ENCODE results near the gene NOL6.

DNA sequence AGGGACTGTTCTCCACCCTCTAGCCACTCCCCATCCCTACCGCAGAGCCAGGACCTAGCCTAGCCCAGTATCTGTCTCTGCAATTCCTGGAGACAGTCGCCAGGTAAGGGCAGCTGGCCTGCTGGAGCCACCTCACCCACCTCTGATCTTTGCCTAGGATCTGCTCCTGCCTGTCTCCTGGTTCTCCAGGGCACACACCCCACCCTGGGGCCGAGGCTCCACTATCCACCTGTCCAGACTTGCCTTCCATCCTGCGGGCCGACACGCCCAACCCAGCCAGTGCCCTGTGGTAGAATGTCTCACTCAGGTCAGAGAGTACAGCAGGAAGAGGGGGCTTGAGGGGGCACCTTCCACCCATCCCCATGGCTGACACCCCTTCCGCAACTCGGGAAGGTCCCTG, 55.6 kb downstream of the NOL6 start:
- TF ChIP-seq CTCF (conservative IDR thresholded peaks at IDR 0.05; ENCODE audit: low read depth in 2 of 2) = no peak
- no peak for TF ChIP-seq ZNF331 (CRISPR knock-in tag; IDR thresholded peaks at IDR 0.05; ENCODE audit: low read depth)
- no peak for TF ChIP-seq REST (IDR thresholded peaks at IDR 0.05; ENCODE audit: unreplicated experiment)
- TF ChIP-seq POLR2AphosphoS5 (IDR thresholded peaks at IDR 0.05; ENCODE audit: low read depth) = no peak
- no peak for TF ChIP-seq EZH2 (IDR thresholded peaks at IDR 0.05; ENCODE audit: low read depth, unreplicated experiment)
- TF ChIP-seq CREB1 (CRISPR knock-in tag; IDR thresholded peaks at IDR 0.05; ENCODE audit: low read depth) = no peak
- TF ChIP-seq EZH2phosphoT487 (IDR thresholded peaks at IDR 0.05; ENCODE audit: unreplicated experiment) = no peak
- TF ChIP-seq ZNF114 (CRISPR knock-in tag; IDR thresholded peaks at IDR 0.05) = no peak

Data from GM23338 (cell line).